ENCODE measurements around the gene SVOPL.

Gene SVOPL

DNA sequence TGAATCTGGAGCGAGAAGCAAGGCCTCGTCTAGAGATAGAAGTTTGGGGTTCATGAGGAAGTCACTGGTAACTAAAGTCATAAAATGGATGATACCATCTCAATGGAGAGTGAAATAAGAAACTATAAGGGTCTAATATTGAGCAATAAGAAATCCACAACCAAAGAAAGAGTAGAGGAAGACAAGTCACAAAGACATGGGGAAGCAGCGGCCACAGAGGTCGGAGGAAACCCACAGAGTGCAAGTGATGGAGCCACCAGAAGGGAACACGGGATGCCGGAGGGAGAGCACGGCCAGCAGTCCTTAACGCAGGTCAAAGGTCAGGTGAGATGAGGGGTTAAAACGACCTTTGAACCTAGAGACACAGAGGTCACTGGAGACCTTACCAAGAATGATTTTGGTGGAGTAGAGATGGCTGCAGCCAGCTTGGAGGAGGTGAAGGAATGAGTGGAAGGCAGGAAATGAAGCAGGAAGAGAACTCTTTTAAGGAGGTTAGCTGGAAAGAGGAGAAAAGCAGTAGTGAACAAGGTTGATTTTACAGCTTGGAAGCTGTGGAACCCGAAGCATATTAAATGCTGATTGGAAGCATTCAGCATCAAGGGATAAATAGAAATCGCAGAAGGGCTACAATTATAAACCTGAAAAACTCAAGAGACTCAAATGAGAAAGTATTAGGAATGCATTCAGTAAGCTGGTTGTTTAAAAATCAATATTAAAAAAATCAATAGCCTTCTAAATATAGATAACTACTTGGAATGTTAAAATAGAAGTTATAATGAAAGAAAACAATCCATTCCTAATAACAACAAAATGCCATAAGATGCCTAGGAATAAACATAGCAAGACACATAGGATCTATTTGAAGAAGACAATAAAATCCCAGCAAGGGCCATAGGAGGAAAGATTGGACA is 93.7 kb downstream of the SVOPL start:
- DNase-seq (ENCODE audit: low read depth in 2 of 2) = no peak

DNA sequence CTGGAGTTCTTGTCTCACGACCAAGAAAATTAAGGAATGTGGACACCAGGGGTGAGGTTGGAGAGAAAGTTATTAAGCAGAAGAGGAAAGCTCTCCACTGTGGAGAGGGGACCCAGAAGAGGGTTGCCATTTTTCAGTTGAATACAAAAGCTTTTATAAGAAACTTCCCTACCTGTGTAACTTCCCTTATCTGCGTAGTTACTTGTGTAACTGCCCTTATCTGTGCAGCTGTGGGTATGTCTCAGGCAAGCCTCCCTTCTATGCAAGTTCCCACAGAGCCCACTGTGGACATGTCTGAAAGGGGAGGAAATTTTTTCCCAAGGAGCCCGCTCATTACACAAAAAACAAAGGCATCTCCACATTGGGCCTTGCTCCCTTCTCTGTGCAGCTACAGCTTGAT is 94.9 kb downstream of the SVOPL start:
- no peak for DNase-seq (ENCODE audit: low read depth in 2 of 2)

DNA sequence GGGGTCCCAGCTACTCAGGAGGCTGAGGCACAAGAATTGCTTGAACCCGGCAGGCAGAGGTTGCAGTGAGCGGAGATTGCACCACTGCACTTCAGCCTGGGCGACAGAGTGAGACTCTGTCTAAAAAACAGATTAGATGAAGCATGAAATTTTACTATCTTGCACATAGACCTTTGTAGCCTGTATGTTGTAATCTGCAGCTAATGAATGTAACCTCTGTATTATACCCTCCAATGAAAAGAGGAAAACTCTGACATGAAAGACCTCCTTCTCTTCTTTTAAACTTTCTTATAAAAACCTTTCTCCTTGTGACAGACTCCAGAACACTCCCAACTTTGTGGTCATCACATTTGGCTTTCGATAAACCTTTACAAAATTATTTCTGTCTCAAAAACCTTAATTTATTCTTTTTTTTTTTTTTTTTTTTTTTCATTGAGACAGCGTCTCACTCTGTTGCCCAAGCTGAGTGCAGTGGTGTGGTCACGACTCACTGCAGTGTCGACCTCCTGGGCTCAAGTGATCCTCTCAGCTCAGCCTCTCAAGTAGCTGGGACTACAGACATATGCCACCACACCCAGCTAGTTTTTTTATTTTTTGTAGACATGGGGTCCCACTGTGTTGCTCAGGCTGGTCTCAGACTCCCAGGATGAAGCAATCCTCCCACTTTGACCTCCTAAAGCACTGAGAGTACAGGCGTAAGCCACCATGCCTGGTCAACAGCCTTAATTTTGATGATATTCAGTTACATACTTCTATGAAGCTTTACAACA is 97.4 kb downstream of the SVOPL start:
- no peak for DNase-seq (ENCODE audit: low read depth in 2 of 2)

DNA sequence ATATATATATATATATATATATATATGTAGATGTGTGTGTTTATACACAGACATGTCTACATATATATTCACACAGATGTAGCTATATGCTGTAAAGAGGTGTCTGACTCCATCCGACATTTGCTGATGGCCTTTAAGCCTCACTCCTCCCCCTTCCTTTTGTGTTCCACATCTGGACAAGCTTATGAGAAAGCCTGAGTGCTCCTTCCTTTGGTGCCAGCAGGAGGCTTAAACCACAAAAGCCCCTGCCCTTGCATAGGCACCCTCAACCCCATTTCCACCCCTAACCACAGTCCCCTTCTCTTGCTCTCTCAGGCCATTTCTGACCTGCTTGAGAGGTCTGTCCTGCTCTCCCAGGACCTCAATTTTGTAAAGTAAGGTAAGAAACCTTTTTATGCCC is 98.7 kb downstream of the SVOPL start:
- DNase-seq (ENCODE audit: low read depth in 2 of 2) = no peak

DNA sequence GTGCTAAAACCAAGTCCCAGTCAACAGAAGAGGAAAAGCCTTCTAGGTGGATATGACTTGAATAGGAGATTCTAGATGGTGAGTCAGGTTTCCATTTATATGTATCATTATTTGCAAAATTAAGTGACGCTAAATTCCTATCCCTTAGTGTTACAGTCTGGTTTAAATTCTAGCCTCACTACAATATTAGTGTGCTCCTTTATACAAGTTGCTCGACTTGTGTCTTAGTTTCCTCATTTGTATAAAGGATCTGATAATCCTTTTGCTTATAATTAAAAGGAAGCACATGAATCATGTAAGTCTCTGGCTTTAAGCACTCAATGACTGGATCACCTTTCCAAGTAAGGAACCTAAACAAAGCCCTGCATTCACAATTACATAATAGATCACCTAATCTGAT is 105.7 kb downstream of the SVOPL start:
- DNase-seq (ENCODE audit: low read depth in 2 of 2) = no peak

DNA sequence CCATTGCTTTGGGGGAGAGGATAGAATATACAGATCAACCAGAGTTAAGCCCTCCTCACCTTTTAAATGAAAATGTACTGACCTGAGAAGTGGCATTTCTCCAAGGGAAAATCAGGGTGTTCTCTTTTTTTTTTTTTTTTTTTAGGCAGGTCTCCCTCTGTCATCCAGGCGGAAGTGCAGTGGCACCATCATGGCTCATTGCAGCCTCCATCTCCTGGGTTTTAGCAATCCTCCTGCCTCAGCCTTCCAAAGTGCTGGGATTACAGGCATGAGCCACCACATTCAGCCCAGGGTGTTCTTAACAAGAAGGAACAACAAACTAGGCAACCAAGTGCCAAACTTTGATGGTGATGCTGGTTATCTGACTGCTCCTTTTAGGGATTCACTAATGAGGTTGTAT is 111.0 kb downstream of the SVOPL start:
- DNase-seq (ENCODE audit: low read depth in 2 of 2) = no peak

DNA sequence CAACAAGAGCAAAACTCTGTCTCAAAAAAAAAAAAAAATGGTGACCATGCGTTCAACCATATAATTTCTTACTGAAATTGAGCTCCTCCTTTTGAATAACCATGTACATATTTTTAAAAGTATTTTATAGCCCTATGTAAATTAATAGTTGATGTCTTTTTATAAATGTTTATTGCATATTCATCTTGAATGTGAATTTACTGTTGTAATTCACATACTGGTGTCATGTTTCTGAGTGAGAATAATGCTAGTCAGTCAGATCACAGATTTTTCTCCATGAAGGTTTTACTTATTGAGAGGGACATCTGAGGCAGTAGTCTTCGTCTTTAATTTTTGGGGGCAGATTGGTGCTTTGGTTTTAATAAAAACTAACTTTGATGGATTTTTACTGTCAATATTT is 112.2 kb downstream of the SVOPL start:
- DNase-seq (ENCODE audit: low read depth in 2 of 2) = no peak

DNA sequence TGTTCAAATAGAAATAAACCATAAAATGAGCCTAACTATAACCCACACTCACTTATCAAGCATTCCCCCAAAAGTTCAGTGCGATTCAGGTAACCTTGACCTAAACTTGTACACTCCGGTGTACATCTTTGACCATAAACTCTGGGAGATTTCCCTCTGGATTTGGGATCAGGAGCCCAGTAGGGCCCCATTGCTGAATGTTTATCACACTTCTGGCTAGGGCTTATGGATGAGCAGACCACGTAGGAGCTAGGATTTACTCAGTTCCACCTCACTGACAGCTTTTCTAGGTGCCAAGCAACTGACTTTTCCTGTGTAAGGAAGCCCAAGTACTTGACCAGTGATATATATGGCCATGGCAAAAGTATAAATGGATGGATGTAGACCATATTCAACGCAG is 113.7 kb downstream of the SVOPL start:
- no peak for DNase-seq (ENCODE audit: low read depth in 2 of 2)

DNA sequence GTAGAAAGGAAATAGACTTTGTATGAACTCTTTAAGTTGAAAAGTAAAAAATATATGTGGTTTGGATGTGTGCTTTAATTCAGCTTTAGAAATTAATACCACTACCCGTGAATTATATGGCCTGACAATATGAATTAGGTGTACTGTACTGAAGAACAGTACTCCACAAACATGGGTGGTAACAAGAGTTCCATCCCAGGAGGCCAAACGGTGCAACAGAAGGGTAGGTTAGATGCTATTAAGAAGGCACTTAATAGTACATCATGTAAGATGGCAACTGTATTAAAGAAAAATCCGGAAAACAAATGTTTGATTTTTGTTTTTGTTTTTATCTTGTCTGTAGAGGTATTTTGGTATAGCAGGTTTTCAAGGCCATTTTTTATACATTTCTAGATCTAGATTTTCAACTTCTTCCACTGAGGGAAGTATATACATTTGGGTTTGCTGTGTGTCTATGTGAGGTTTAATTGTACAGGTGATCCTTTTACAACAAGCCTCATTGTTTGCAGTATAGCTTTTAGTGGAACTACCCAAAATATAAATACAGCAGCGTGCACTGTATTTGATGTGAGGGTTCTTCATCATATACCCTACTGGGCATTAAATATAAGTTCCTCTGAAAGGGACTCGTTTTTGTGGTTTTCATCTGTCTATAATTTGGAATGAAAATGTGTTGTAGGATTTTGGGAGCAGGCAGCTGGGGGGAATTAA is 115.7 kb downstream of the SVOPL start:
- DNase-seq (ENCODE audit: low read depth in 2 of 2) = no peak

DNA sequence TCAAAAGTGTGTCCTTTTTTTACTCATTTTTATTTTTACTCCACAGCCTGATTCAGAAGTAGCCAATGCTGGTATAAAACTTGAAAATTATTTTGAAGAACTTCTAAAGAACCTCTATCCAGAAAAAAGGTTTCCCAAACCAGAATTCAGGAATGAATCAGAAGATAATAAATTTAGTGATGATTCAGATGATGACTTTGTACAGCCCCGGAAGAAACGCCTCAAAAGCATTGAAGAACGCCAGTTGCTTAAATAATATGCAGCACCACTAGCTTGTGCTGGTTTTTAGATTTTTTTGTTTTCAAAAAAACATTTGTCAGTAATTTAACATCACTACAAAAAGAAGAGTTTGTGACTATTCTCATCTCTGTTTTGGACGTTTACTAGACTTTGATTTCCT is 116.5 kb downstream of the SVOPL start:
- no peak for DNase-seq (ENCODE audit: low read depth in 2 of 2)

DNA sequence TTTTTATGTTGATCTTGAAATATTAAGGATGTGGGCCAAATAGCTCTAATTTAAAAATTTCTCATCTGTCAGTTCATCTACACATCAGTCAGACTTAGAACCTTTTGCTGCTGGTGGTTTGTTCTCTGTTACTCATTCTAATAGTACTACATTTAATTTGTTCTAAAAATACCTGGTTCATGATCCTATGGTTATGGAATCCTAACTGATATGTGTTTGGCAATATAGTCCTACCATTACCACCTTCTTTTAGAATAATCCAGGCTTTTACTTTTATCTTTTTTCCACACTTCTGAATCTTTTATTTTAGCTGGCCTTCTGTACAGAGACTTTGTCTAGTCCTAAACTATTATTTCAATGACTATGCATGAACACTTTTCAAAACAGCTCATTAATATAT is 116.9 kb downstream of the SVOPL start:
- no peak for DNase-seq (ENCODE audit: low read depth in 2 of 2)

DNA sequence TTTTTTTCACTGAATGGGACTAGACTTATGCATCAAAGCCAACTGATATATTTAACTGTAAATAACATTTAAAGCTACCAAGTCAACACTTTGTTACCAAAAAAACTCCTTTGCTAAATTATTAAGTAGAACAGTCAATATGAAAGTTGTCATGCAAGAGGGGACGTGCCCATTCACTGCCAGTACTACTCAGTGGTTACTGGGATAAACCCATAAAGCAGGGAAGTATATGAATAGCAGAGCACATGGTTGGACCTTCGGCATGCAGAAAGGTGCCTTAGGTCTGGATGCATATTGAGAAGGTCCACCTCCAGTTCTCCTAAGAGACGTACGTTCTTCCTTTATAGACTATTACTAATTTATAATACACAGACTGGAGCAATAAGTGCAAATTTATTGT is 120.1 kb downstream of the SVOPL start:
- no peak for DNase-seq (ENCODE audit: low read depth in 2 of 2)

DNA sequence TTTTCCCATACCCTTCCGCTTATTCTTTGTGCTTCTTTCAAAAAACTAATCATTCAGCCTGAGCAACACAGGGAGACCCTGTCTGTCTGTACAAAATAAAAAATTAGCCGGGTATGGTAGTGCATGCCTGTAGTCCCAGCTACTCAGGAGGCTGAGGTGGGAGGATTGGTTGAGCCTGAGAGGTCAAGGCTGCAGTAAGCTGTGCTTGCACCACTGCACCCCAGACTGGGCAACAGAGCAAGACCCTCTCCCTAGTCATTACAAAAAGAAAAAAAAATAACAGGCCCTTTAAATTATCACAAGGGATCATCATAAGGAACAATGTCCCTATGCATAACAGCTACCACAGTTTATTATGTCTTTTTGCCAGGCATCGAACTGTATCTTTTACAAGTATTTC is 121.5 kb downstream of the SVOPL start:
- DNase-seq (ENCODE audit: low read depth in 2 of 2) = no peak

DNA sequence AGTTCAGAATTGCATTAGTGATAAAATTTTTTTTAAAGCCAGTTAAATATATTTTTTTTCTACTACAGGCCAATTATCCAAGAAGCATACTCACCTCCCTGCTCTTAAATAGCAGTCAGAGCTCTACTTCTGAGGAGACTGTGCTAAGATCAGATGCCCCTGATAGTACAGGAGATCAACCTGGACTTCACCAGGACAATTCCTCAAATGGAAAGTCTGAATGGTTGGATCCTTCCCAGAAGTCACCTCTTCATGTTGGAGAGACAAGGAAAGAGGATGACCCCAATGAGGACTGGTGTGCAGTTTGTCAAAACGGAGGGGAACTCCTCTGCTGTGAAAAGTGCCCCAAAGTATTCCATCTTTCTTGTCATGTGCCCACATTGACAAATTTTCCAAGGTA is 122.0 kb downstream of the SVOPL start:
- DNase-seq (ENCODE audit: low read depth in 2 of 2) = no peak

DNA sequence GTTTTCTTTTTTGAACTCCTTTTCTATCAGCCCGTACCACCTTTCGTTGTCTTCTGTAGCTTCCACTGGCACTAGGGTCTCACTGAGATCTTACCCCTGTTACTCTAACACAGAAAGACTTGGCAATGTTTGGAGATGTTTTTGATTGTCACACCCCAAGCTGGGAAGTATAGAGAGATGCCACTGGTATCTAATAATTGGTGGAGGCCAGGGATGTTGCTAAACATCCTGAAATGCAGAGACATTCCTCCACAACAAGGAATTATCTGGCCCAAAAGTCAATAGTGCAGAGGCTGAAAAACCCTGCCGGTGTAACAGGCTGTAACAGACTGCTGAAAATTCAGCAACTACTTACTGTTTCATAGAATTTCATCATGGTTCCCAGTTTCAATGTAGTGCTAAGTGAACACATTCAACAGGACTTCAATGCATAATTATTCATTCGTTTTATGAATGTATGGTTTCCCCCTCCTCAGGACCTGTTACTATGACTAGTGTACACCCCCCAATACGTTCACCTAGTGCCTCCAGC is 125.2 kb downstream of the SVOPL start:
- no peak for DNase-seq (ENCODE audit: low read depth in 2 of 2)

DNA sequence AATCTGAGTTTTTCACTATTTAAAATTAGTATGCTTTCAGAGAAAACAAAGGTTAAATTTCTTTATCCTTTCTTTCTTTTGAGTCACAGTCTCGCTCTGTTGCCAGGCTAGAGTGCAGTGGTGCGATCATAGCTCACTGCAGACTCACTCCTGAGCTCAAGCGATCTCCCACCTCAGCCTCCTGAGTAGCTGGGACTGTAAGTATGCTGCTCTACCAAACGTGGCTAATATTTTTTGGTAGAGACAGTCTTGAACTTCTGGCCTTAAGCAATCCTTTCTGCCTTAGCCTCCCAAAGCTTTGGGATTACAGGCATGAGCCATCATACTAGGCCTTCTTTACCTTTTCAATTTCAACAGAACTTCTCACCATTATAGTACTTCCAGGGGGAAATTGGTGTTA is 127.4 kb downstream of the SVOPL start:
- DNase-seq (ENCODE audit: low read depth in 2 of 2) = no peak

DNA sequence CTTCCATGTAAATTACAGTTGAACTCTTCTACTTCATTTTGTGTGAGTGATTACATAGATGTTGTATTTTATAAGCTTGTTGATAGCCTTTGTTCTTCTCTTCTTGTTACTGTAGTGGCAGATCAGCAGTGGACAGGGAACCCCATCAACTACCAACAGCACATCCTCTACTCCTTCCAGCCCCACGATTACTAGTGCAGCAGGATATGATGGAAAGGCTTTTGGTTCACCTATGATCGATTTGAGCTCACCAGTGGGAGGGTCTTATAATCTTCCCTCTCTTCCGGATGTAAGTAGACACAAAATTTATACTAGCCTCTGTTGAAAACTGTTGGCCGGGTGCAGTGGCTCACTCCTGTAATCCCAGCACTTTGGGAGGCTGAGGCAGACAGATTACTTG is 130.4 kb downstream of the SVOPL start:
- DNase-seq (ENCODE audit: low read depth in 2 of 2) = no peak

DNA sequence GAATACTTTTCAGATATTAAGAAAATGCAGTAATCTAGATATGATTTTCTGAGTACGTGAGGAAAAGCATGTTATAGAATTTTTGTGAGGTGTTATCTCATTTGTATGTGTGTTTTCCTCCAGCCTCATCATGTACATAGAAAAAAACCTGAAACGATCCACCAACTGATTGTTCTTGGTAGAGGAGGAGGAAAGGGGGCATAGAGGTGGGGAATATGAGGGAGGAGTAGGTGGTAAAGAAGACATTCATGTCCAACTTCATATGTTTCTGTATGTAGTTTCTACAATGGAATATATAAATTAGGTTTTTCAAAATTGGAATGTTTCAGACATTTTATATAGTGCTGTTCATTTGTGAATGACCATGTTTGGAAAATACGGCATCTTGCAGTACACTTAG is 131.7 kb downstream of the SVOPL start:
- no peak for DNase-seq (ENCODE audit: low read depth in 2 of 2)

DNA sequence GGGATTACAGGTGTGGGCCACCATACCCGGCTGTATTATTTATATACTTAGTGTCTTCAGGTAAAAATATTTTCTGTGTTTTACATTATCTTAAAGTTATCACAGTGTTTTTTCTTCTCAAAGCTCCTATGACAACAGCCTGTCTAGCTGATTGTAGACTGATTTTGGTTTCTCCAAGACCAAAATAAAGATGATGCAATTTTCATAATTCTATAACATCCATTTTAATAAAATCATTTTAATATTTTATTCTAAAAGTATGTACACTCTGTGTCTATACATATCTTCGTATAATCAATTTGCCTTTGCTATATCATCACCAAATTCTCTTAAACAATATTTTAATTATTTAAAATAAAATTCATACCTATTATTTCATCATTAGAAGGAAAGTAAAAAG is 132.5 kb downstream of the SVOPL start:
- DNase-seq (ENCODE audit: low read depth in 2 of 2) = no peak

DNA sequence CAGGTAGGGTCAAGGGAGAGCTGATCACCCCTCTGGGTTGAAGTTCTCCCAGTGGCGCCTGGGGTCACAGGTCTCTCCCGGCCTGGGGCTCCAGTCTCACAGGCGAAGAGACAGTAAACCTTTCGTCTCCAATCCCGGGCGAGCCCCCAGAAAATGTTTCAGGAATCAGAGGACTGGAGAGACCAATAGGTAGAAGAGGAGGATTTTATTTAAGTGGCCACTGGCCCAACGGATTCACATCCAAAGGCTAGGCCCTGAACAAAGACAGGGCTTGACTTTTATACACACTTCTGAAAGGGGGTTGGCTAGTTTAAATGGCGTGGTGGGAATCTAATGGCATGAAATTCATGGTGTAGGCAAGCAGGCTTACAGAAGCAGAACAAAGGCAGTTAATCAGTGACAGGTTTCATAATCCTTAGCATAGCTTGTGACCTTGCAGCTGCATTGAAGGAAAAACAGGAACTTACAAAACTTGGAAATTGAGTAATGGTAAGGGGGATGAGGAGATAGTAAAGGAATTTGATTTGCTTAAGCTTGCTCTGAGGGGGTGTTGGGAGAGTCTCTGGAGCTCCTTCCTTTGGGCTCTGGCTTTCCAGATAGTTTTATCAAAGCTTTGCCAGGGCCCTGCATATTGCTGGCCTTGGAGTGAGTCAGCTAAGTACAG is 135.6 kb downstream of the SVOPL start:
- DNase-seq (ENCODE audit: low read depth in 2 of 2) = no peak

DNA sequence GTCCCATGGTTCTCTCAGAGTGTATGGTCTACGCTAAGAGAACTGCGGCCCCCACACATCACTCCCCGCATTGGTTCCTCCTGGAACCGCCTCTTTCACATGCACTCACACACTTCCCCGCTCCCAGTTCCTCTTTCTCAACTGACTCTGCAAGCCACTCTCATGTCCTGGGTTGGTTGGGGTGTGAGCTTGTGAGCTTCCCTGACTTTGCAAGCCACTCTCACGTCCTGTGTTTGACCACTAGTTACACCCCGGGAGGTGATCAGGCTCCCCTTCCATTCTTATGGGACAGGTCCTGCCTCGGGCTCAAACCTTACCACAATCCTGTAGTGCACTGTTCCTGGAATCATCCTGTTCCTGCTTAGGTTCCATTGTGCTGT is 136.1 kb downstream of the SVOPL start:
- DNase-seq (ENCODE audit: low read depth in 2 of 2) = no peak

DNA sequence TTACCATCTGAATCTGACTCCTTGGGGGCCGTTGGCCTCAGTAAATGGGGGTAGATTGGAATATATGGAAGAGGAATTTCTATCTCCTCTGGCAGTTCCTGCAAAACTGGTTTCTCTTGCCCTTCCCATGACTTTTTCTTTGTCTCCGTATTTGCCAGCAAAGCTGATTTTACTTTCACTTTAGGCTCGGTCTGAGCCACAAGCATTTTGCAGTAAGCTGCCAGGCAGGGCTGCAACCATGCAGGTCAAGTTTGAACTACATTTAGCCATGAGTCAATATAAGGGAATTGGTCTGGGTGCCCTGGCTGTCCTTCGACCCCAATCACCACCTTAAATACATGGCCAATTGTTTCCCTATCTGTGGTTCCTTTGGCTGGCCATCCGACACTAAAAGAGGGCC is 136.8 kb downstream of the SVOPL start:
- DNase-seq (ENCODE audit: low read depth in 2 of 2) = no peak

Data from stimulated activated CD8-positive, alpha-beta memory T cell treated with anti-CD3 and anti-CD28 coated beads, Interleukin-2, amount 100 ng/mL, for 48 hours (primary cell).